Thoracic aorta (tissue), 2 donors: ENCODE results near the gene ETS2. TPM values are rescaled to one million over a fixed set of nuclear protein-coding genes. Genes with fewer than 3 reads are reported as not detected.
A peak's percentile ranks its signal among the peaks of the same experiment; 100 is the strongest.

Source experiments
- ATAC-seq: fragments of 150-250 bp; one replicate; pipeline ENCODE4 v1.8.0; 2017; ENCODE audit warnings: low read depth; ENCODE audit not compliant: insufficient number of reproducible peaks, low FRiP score
- DNase-seq: peaks from one replicate; pipeline ENCODE4 v3.0.0-alpha.2; 2020; ENCODE audit warnings: low spot score
- H3K27ac ChIP-seq, 2 donors: fragments of 200-600 bp; sonication (generic); 1 replicate in 1 of 2; 2 replicates in 1 of 2; pipeline ENCODE4 v1.5.1; 2016; ENCODE audit warnings: mild to moderate bottlenecking in 2 of 2, moderate library complexity in 2 of 2
- H3K27me3 ChIP-seq: fragments of 200-600 bp; sonication (generic); replicated peaks from 2 replicates; pipeline ENCODE4 v1.6.0; 2016; ENCODE audit warnings: mild to moderate bottlenecking; ENCODE audit not compliant: insufficient read depth
- H3K36me3 ChIP-seq: fragments of 200-600 bp; sonication (generic); one replicate; pipeline ENCODE4 v1.5.1; 2016
- H3K4me1 ChIP-seq, 2 donors: fragments of 200-600 bp; sonication (generic); 1 replicate in 1 of 2; 2 replicates in 1 of 2; pipeline versions ENCODE4 v1.5.1 to v1.6.0; 2016; ENCODE audit warnings: low read depth in 2 of 2, mild to moderate bottlenecking in 1 of 2; ENCODE audit not compliant: control insufficient read depth in 1 of 2
- H3K4me3 ChIP-seq: fragments of 200-600 bp; sonication (generic); 2 replicates; pipeline ENCODE4 v1.5.1; 2016; ENCODE audit warnings: mild to moderate bottlenecking
- H3K9me3 ChIP-seq: fragments of 200-600 bp; sonication (generic); 2 replicates; pipeline ENCODE4 v1.5.1; 2016
- total RNA-seq, 2 donors: library from RNA; depleted of rRNA; stranded (reverse); fragments of >200 nt; gene quantifications; one replicate each; pipeline versions ENCODE4 v1.1.0 to v1.2.3, GENCODE V29; 2016
- TF ChIP-seq, protein P1 (sequence below): fragments of 200-600 bp; sonication (generic); IDR thresholded peaks from one replicate; pipeline ENCODE4 v1.5.1; 2019; ENCODE audit warnings: antibody characterized with exemption

Gene ETS2
- total RNA-seq, 2 donors from 2014 or later: 120 to 226 TPM

DNA sequence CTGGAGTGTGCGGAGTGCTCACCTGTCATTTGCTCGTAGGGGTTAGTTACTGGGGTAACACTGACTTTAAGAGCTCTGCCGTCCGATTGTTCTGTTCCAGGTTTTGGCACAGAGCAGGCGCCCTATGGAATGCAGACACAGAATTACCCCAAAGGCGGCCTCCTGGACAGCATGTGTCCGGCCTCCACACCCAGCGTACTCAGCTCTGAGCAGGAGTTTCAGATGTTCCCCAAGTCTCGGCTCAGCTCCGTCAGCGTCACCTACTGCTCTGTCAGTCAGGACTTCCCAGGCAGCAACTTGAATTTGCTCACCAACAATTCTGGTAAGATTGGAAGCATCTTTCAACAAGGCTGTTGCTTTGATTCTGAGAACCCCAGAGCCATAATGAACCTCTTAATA is 12.6 kb downstream of the ETS2 start:
- H3K4me3 ChIP-seq: no peak overlapping the region
- H3K27me3 ChIP-seq: no peaks in the 10 kb centered on the region
- peaks cover 41 to 70% of the 10 kb centered on the region in 2 donors for H3K4me1 ChIP-seq
- peak overlapping the region; percentile 84 to 88 for H3K27ac ChIP-seq
- H3K36me3 ChIP-seq: peaks cover 91% of the 10 kb centered on the region
- H3K9me3 ChIP-seq: no peaks in the 10 kb centered on the region
- DNase-seq (no peak), ATAC-seq (no peak)
- TF ChIP-seq, protein P1, sequence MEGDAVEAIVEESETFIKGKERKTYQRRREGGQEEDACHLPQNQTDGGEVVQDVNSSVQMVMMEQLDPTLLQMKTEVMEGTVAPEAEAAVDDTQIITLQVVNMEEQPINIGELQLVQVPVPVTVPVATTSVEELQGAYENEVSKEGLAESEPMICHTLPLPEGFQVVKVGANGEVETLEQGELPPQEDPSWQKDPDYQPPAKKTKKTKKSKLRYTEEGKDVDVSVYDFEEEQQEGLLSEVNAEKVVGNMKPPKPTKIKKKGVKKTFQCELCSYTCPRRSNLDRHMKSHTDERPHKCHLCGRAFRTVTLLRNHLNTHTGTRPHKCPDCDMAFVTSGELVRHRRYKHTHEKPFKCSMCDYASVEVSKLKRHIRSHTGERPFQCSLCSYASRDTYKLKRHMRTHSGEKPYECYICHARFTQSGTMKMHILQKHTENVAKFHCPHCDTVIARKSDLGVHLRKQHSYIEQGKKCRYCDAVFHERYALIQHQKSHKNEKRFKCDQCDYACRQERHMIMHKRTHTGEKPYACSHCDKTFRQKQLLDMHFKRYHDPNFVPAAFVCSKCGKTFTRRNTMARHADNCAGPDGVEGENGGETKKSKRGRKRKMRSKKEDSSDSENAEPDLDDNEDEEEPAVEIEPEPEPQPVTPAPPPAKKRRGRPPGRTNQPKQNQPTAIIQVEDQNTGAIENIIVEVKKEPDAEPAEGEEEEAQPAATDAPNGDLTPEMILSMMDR: no peak

DNA sequence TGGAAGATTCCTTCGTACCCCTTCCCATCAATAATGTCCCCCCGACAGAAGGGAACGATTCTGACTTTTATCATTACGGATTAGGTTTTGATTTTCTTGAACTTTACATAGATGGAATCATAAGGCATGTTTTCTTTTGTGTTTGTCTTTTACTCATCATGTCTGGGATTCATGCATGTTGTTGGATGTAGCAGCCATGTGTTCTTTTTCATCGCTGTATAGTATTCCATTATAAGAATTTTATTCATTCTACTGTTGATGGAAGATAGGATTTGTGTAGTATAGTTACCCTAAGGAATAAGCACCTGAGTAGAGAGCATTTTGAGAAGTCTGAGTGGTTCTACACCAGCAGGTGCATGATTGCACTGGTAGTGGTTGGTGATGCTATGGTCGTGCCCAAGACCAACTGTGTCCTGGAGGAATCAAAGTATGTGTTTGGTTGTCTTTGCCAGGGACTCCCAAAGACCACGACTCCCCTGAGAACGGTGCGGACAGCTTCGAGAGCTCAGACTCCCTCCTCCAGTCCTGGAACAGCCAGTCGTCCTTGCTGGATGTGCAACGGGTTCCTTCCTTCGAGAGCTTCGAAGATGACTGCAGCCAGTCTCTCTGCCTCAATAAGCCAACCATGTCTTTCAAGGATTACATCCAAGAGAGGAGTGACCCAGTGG is 13.5 kb downstream of the ETS2 start:
- H3K27me3 ChIP-seq: no peaks in the 10 kb centered on the region
- H3K36me3 ChIP-seq: peaks cover 84% of the 10 kb centered on the region
- peak overlapping the region; percentile 84 to 88 for H3K27ac ChIP-seq
- peaks cover 40 to 75% of the 10 kb centered on the region in 2 donors for H3K4me1 ChIP-seq
- DNase-seq: no peak
- TF ChIP-seq, protein P1: no peak
- no peaks in the 10 kb centered on the region for H3K9me3 ChIP-seq
- ATAC-seq: no peak
- no peak overlapping the region for H3K4me3 ChIP-seq

- no peak for DNase-seq
- Histone ChIP-seq H3K4me1 (peaks cover 40 to 75% of the 10 kb centered on the region in 2 donors), H3K27ac (peak overlapping the region; percentile 84 to 88), H3K4me3 (no peak overlapping the region), H3K36me3 (peaks cover 78% of the 10 kb centered on the region), H3K27me3 (no peaks in the 10 kb centered on the region), H3K9me3 (no peaks in the 10 kb centered on the region)
- no peak for ATAC-seq
- TF ChIP-seq, protein P1: no peak
Observed at GRCh38 chr21:38819719-38820159, 14.0 kb downstream of the ETS2 start.

GRCh38 chr21:38820471-38821239 is 14.9 kb downstream of the ETS2 start:
- DNase-seq (no peak), ATAC-seq (no peak)
- Histone ChIP-seq H3K4me1 (peaks cover 40 to 79% of the 10 kb centered on the region in 2 donors), H3K27ac (peak overlapping the region; percentile 84 to 88), H3K9me3 (no peaks in the 10 kb centered on the region), H3K4me3 (no peak overlapping the region), H3K27me3 (no peaks in the 10 kb centered on the region), H3K36me3 (peaks cover 72% of the 10 kb centered on the region)
- TF ChIP-seq, protein P1: no peak

GRCh38 chr21:38821248-38821647 is 15.5 kb downstream of the ETS2 start:
- H3K36me3 ChIP-seq: peaks cover 71% of the 10 kb centered on the region
- peak overlapping the region; percentile 84 to 88 for H3K27ac ChIP-seq
- no peak for ATAC-seq

More at GRCh38 chr21:38821248-38821647, 15.5 kb downstream of the ETS2 start:
- DNase-seq: no peak
- no peak overlapping the region for H3K4me3 ChIP-seq
- no peaks in the 10 kb centered on the region for H3K9me3 ChIP-seq
- H3K4me1 ChIP-seq: peaks cover 40 to 79% of the 10 kb centered on the region in 2 donors
- TF ChIP-seq, protein P1: no peak
- H3K27me3 ChIP-seq: no peaks in the 10 kb centered on the region
